HCT116 (cell line): ENCODE results near the gene E2F1.
"Not testable (repeated sequence)": the region's sequence is repeated elsewhere in the genome, so short reads cannot be mapped to it uniquely, and the experiment has no call there.

Source experiments
- EZH2 ChIP-seq: fragments of 200-600 bp; sonication (generic); IDR thresholded peaks from 2 replicates; pipeline ENCODE4 v1.6.1; 2017; ENCODE audit warnings: antibody characterized with exemption, mixed run types
- POLR2AphosphoS5 ChIP-seq: IDR thresholded peaks from 2 replicates; pipeline ENCODE4 v1.6.1; 2011; ENCODE audit warnings: mild to moderate bottlenecking, low read depth, low read length, moderate library complexity
- TCF7L2 ChIP-seq: IDR thresholded peaks from 2 replicates; pipeline ENCODE4 v1.7.0; 2011; ENCODE audit warnings: borderline replicate concordance, inconsistent platforms; ENCODE audit not compliant: insufficient read depth, insufficient read length; ENCODE audit errors: extremely low read depth
- ZFX ChIP-seq: fragments of 450-650 bp; IDR thresholded peaks from 2 replicates; pipeline ENCODE4 v1.6.1; 2017
- TF ChIP-seq, protein P1 (sequence below), 3 experiments: fragments of 200-600 bp in 1 of 3; sonication (generic) in 1 of 3; IDR thresholded peaks in 2 of 3; conservative IDR thresholded peaks in 1 of 3; 2 replicates each; pipeline ENCODE4 v1.5.1; 2012 to 2017; ENCODE audit warnings: low read depth in 2 of 3, low read length in 2 of 3, antibody characterized with exemption in 1 of 3, borderline replicate concordance in 1 of 3, control low read depth in 1 of 3, mild to moderate bottlenecking in 1 of 3, mixed read lengths in 1 of 3, mixed run types in 1 of 3, moderate library complexity in 1 of 3; ENCODE audit not compliant: insufficient read depth in 1 of 3
- TF ChIP-seq, protein P2 (sequence below): IDR thresholded peaks from 2 replicates; pipeline ENCODE4 v1.6.1; 2011; ENCODE audit warnings: mild to moderate bottlenecking, low read length, moderate library complexity; ENCODE audit not compliant: insufficient replicate concordance; ENCODE audit errors: extremely low read depth
- TF ChIP-seq, protein P3 (sequence below): IDR thresholded peaks from 2 replicates; pipeline ENCODE4 v1.6.1; 2012

DNA sequence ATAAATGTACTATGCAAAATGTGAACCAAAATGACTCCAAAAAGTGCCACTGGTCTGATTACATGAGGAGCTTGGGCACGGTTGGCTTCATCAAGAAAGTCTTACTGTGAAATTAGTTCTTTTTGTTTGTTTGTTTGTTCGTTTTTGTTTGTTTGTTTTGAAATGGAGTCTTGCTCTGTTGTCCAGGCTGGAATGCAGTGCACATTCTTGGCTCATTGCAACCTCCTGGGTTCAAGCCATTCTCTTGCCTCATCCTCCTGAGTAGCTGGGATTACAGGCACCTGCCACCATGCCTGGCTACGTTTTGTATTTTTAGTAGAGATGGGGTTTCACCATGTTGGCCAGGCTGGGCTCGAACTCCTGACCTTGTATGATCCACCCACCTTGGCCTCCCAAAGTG, 54.3 kb downstream of the E2F1 start:
- TF ChIP-seq, protein P1, sequence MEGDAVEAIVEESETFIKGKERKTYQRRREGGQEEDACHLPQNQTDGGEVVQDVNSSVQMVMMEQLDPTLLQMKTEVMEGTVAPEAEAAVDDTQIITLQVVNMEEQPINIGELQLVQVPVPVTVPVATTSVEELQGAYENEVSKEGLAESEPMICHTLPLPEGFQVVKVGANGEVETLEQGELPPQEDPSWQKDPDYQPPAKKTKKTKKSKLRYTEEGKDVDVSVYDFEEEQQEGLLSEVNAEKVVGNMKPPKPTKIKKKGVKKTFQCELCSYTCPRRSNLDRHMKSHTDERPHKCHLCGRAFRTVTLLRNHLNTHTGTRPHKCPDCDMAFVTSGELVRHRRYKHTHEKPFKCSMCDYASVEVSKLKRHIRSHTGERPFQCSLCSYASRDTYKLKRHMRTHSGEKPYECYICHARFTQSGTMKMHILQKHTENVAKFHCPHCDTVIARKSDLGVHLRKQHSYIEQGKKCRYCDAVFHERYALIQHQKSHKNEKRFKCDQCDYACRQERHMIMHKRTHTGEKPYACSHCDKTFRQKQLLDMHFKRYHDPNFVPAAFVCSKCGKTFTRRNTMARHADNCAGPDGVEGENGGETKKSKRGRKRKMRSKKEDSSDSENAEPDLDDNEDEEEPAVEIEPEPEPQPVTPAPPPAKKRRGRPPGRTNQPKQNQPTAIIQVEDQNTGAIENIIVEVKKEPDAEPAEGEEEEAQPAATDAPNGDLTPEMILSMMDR (IDR thresholded peaks at IDR 0.05 in 2 of 3, conservative IDR thresholded peaks at IDR 0.05 in 1 of 3; ENCODE audit: borderline replicate concordance in 1 of 3, insufficient read depth in 1 of 3, low read depth in 2 of 3, low read length in 2 of 3) = not testable (repeated sequence)
- not testable (repeated sequence) for TF ChIP-seq EZH2, ZFX, TCF7L2, POLR2AphosphoS5
- TF ChIP-seq, protein P2, sequence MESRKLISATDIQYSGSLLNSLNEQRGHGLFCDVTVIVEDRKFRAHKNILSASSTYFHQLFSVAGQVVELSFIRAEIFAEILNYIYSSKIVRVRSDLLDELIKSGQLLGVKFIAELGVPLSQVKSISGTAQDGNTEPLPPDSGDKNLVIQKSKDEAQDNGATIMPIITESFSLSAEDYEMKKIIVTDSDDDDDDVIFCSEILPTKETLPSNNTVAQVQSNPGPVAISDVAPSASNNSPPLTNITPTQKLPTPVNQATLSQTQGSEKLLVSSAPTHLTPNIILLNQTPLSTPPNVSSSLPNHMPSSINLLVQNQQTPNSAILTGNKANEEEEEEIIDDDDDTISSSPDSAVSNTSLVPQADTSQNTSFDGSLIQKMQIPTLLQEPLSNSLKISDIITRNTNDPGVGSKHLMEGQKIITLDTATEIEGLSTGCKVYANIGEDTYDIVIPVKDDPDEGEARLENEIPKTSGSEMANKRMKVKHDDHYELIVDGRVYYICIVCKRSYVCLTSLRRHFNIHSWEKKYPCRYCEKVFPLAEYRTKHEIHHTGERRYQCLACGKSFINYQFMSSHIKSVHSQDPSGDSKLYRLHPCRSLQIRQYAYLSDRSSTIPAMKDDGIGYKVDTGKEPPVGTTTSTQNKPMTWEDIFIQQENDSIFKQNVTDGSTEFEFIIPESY = not testable (repeated sequence)
- TF ChIP-seq, protein P3, sequence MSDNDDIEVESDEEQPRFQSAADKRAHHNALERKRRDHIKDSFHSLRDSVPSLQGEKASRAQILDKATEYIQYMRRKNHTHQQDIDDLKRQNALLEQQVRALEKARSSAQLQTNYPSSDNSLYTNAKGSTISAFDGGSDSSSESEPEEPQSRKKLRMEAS = not testable (repeated sequence)
